Activated CD8-positive, alpha-beta memory T cell treated with anti-CD3 and anti-CD28 coated beads, Interleukin-2, amount 50 U/mL, for 48 hours (primary cell): ENCODE data around the gene SLAMF9.

Experiments used
- DNase-seq: peaks from one replicate; pipeline ENCODE4 v3.0.0-alpha.2; 2020

Gene SLAMF9

GRCh38 chr1:159953536-159954515 is at the start of gene SLAMF9:
Gene SLAMF9 (minus strand): TSS chr1:159954237. CDS start chr1:159954137, 100 bp downstream.
- DNase-seq, result peak; percentile 34

- DNase-seq, result no peak
These were observed 47.4 kb upstream of the SLAMF9 start for GRCh38 chr1:160001440-160001839.

GRCh38 chr1:159999204-159999603 is 45.2 kb upstream of the SLAMF9 start:
- DNase-seq, result no peak

GRCh38 chr1:159996653-159997052 is 42.6 kb upstream of the SLAMF9 start:
- DNase-seq, result no peak

GRCh38 chr1:159994896-159995295 is 40.9 kb upstream of the SLAMF9 start:
- DNase-seq, result no peak

- DNase-seq, result no peak
These were observed 39.9 kb upstream of the SLAMF9 start for GRCh38 chr1:159993911-159994310.

GRCh38 chr1:159992161-159992560 is 38.1 kb upstream of the SLAMF9 start:
- no peak for DNase-seq

- no peak for DNase-seq
These were observed 37.5 kb upstream of the SLAMF9 start for GRCh38 chr1:159991513-159991912.

GRCh38 chr1:159990005-159990404 is 36.0 kb upstream of the SLAMF9 start:
- no peak for DNase-seq

GRCh38 chr1:159989581-159989980 is 35.5 kb upstream of the SLAMF9 start:
- no peak for DNase-seq

GRCh38 chr1:159988006-159988405 is 34.0 kb upstream of the SLAMF9 start:
- no peak for DNase-seq

GRCh38 chr1:159987186-159987585 is 33.1 kb upstream of the SLAMF9 start:
- no peak for DNase-seq

- no peak for DNase-seq
These were observed 32.5 kb upstream of the SLAMF9 start for GRCh38 chr1:159986531-159986930.

- no peak for DNase-seq
These were observed 32.1 kb upstream of the SLAMF9 start for GRCh38 chr1:159986093-159986492.

GRCh38 chr1:159985473-159985872 is 31.4 kb upstream of the SLAMF9 start:
- no peak for DNase-seq

GRCh38 chr1:159983681-159984080 is 29.6 kb upstream of the SLAMF9 start:
- DNase-seq, result no peak

- no peak for DNase-seq
These were observed 28.2 kb upstream of the SLAMF9 start for GRCh38 chr1:159982280-159982679.

- DNase-seq, result no peak
These were observed 27.5 kb upstream of the SLAMF9 start for GRCh38 chr1:159981351-159982055.

GRCh38 chr1:159980786-159981185 is 26.7 kb upstream of the SLAMF9 start:
- DNase-seq, result no peak

- no peak for DNase-seq
These were observed 26.0 kb upstream of the SLAMF9 start for GRCh38 chr1:159980076-159980475.

- no peak for DNase-seq
These were observed 25.2 kb upstream of the SLAMF9 start for GRCh38 chr1:159979257-159979656.

GRCh38 chr1:159978107-159978398 is 24.0 kb upstream of the SLAMF9 start:
- DNase-seq, result no peak

- DNase-seq, result no peak
These were observed 23.5 kb upstream of the SLAMF9 start for GRCh38 chr1:159977364-159978106.
